Fibroblast of skin of left biceps (primary cell): ENCODE measurements around the gene BPIFB1.

ENCODE experiments used
- DNase-seq, 2 experiments: peaks; one replicate each; pipeline ENCODE4 v3.0.0-alpha.2; 2013; ENCODE audit warnings: low read depth in 2 of 2

The BPIFB1 gene

DNA sequence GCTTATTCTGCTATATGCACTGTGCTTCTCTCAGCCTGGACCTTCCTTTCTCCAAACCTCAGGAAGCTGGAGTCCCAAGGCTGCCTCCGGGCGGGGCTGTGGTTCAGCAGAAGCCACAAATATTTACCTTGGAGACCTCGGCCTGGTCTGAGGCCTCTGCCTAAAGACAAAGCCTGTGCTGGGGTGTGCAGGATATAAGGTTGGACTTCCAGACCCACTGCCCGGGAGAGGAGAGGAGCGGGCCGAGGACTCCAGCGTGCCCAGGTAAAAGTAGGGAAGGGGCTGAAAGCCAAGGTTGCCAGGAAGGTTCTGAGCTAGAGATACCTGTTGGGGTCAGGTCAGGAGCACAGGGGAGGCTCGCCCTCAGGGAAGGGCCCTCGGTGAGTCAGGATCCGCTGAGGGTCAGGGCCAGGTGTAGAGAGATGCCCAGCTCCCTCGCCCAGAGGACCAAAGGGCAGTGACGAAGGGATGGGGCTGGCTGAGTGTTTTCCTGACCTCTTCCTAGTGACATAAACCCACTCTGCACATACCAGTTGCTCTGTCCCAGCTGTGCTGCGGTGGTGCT, at the start of gene BPIFB1:
BPIFB1 (plus strand) TSS at position 224 of the 565 bp plus-strand sequence. CDS start 2,860 bp downstream, outside the sequence.
- no peak for DNase-seq

GRCh38 chr20:33234050-33234449, 49.0 kb upstream of the BPIFB1 start:
- no peak for DNase-seq

DNA sequence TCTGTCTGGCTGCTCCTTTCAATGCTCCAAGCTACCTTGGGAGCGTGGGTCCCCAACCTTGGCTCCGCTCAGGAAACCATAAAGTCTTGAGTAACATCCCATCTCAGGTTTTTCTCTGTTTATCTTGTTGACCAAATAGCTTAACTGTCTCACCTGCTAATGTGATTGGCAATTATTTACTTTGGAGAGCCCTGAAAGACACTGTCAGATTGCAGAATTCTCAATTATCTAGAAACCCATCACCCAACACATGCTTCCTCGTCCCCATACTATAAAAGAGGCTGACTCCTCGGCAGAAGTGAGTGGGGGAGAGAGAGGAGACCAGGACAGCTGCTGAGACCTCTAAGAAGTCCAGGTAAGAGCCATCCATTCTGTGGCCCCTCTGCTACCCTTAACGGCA, 47.3 kb upstream of the BPIFB1 start, which contains the start of gene BPIFA1:
BPIFA1 (plus strand) TSS at position 301 of the 400 bp plus-strand sequence. CDS start 1,716 bp downstream, outside the sequence.
- no peak for DNase-seq

GRCh38 chr20:33236351-33236750, 46.7 kb upstream of the BPIFB1 start:
- no peak for DNase-seq

DNA sequence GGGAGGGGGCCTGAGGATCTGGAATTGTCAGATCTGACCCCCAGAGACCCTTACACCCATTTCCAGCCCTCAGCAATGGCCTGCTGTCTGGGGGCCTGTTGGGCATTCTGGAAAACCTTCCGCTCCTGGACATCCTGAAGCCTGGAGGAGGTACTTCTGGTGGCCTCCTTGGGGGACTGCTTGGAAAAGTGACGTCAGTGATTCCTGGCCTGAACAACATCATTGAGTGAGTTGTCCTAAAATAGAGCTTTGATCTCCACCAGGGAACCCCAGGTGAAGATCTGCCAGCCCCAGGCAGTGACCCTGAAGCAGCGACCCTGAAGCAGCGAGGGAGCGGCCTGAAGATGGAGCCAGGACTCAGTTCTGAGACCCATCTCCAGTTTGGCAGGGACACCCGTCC, 45.0 kb upstream of the BPIFB1 start:
- no peak for DNase-seq

GRCh38 chr20:33239418-33239817, 43.6 kb upstream of the BPIFB1 start:
- no peak for DNase-seq

DNA sequence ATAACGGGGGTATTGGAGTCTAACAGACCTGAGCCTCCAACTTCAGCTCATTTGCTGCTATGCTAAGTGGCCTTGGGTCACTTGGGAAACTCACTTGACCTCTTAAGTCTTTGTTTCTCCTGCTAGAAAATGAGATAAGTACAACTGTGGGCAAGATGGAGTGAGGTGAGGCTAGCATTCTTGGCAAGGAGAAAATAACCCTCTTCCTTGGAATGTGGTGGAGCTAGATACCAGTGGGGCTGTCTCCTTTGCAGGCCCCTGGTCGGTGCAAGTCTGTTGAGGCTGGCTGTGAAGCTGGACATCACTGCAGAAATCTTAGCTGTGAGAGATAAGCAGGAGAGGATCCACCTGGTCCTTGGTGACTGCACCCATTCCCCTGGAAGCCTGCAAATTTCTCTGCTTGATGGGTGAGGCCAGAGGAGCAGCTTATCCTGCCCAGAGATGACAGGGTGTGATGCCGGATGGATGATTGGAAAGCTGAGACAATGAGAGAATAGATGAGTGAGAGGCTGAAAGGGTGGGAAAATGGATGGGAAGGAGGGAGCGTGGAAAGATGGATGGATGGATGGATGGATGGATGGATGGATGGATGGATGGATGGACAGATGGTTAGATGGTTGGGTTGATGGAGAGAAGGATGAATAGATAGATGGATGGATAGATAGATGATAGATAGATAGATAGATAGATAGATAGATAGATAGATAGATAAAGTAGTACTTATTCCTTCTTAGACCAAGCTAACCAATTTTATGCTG, 42.9 kb upstream of the BPIFB1 start:
- no peak for DNase-seq

- DNase-seq, result no peak
Measured at GRCh38 chr20:33240923-33241322, 42.1 kb upstream of the BPIFB1 start.

DNA sequence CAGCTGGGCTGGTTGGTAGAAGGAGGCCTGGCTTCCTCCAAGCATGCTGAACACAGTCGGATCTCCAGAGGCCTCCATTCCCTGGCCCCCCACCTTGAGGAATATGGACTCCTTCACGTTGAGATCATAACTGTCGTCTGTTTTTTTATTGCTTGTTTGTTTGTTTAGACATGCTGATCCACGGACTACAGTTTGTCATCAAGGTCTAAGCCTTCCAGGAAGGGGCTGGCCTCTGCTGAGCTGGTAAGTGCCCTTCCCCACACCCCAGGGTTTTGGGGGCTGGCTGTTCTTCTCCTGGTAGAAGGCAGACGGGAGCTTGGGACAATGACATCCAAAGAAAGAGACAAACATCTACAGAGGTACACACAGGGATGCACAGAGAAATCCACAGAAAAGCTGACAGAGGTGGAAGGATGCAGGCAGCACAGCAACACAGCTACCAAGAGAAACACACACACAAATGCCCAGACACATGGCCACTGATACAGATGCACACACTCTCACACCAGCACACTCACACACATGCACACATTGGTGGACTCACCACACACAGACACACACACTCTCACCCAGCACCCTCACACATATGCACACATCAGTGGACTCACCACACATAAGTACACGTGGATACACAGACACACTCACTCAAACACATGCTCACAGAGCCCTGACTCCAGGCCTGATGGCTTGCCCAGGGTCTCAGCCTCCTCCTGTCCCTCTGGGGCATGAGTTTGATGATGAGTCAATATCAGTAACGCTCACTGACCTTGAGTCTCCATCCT, 40.5 kb upstream of the BPIFB1 start:
- DNase-seq, result no peak

DNA sequence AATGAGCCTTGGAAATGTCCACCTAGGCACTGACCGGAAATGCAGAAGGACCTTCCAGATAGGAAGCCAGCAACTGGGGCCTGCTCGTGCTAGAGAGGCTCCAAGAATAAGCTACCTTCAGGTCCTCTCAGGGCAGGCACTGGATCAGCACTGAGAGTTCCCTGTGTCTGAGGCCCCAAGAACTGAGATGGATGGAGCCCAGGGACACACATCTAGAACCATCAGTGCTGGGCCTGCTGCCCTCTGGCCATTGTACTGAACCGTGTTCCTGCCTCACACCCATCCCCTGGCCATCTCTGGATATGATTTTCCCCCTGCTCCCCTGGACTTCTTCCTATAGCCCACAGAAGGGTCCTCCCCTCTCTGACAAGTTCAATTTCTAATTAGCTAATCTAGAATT, 36.9 kb upstream of the BPIFB1 start:
- no peak for DNase-seq

- no peak for DNase-seq
Measured at GRCh38 chr20:33249456-33249855, 33.6 kb upstream of the BPIFB1 start.

DNA sequence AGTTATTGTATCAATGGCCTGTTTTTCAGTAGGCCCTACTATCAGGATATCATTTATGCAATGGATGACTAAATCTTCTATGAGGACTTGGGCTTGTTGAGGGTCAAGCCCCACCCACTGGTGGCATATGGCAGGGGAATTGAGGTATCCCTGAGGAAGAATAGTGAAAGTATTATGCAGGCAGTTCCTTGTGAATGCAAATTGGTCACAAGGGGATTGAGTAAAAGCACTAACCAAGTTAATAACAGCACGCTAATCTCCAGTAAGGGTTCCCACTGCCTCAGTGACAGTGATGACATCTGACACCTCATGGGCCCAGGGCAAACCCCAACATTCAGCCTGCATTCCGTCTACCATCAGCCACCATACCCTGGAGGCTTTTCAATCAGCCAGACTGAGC, 32.3 kb upstream of the BPIFB1 start:
- no peak for DNase-seq

- DNase-seq, result no peak
Measured at GRCh38 chr20:33251496-33251895, 31.5 kb upstream of the BPIFB1 start.

- DNase-seq, result no peak
Measured at GRCh38 chr20:33252460-33252859, 30.6 kb upstream of the BPIFB1 start.

DNA sequence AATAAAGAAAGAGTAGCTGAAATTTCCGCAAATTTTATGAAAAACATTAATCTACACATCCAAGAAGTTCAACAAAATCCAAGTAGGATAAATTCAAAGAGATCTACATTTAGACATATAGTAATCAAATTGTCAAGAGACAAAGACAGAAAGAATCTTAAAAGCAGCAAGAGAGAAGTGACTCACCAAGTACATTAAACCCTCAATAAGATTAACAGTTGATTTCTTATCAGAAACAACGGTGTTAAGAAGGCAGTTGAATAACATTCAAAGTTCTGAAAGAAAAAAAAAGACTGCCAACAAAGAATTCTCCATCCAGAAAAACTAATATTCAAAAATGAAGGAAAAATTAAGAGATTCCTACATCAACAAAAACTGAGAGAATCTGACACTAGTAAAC, 28.0 kb upstream of the BPIFB1 start:
- DNase-seq, result no peak

DNA sequence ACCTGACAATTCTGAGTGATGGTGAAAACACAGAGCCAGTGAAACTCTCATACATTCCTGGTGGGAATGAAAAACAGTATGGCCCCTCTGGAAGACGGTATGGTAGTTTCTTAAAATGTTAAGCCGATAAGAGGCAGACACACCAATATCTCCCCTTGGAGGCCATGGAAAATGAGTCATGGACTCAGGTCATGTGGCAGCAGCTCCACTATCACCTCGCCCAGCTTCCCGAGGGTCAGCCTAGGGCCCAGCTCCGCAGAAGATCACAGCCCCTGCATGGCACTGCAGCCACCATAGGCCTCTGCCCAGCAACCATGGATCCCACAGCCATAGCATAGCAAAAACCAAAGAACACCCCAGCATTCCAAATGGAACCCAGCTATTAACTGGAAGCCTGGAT, 25.8 kb upstream of the BPIFB1 start:
- no peak for DNase-seq

DNA sequence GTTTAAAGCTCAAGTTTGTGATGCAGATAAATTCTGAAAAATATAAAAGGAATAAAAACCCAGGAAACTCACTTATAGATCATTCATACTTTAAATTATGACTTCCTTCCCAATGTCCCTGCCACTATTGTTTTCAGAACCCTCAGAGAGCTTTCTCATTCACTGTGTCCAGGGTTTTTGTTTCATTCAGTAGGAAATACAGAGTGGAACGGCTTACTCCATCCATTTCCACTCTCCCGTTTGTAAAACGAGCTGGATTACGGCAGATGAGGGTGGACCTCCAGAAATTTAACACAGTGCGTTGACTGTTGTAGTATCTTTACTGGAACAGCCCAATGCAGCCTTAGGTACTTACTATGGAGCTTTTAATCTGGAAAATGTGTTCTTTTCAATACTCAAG, 23.6 kb upstream of the BPIFB1 start:
- DNase-seq, result no peak

DNA sequence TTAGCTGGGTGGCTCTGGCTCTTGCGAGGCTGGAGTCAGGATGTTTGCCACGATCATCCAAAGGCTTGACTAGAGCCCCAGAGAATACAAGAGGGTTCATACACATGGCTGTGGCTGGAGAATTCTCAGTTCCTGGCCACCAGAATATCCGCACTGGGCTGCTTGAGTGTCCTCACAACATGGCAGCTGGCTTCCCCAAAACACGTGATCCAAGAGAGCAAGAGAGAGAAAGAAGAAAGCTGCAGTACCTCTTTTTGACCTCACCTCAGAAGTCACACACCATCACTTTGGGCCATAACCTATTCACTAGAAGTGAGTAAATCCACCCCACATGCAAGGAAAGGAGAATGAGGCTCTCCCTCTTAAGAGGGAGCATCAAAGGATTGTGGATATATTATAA, 21.5 kb upstream of the BPIFB1 start:
- no peak for DNase-seq

- no peak for DNase-seq
Measured at GRCh38 chr20:33262658-33263065, 20.4 kb upstream of the BPIFB1 start.

DNA sequence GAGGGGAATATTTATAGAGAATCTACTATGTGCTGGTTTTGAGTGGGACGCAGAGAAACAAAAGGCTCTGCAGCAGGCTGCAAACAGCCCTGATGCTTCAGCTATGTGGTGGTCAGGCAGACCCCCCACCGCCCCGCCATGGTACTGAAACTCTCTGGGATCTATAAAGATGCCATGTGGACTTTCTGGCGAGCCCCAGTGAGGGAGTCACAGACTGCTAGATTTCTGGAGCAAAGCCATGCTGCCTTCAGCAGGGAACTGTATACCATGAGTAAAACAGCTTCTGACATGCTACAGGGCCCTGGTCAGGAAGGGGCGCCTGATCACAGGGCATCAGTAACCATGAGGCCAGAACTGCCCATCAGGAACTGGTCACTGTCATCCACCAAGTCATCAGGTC, 19.2 kb upstream of the BPIFB1 start:
- no peak for DNase-seq

GRCh38 chr20:33267701-33268100, 15.3 kb upstream of the BPIFB1 start:
- no peak for DNase-seq

DNA sequence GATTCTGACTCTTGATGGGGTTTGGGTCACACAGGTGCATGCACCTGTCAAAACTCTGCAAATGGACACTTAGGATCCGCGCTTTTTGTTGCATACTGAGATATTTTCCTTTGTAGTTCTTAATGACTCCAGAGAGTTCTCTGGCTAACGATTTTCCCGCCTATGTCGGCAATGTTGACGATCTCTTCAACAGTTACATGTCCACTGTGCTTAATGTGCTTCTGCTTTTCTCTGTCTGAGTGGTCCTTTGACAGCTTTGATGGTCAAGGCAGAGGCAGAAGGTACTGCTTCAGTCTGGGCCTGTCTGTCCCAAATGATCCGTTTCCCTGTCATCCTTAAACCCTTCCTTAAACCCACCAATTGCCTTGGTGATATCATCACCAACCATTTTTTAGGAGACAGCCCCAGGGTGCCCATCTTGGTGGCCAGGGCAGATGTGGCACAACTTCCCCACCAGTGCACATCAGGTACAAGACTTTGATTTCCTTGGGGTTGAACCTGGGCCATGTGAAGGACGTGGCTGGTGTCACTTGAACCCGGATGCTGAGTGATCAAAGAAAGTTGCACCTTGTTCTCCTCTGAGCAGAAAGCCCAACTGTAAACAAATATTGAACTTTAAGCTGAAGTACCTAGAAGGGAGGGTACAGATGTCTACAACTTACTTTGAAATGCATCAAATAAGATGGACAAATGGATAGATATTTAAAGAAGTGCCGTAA, 10.7 kb upstream of the BPIFB1 start:
- no peak for DNase-seq
